H1 (cell line): ENCODE data around the gene SNORC. TPM values are rescaled to one million over a fixed set of nuclear protein-coding genes. Genes with fewer than 3 reads are reported as not detected.

ENCODE experiments used
- CTCF ChIA-PET: fragments of 300-600 bp; sonication (Branson Sonifier 250); formaldehyde crosslinking; loops from one replicate; lab custom pipeline; 2021; ENCODE audit not compliant: partially characterized antibody; lab: Charles Lee
- POLR2A ChIA-PET: fragments of 300-600 bp; sonication (Branson Sonifier 250); formaldehyde crosslinking; loops from one replicate; lab custom pipeline; 2021; ENCODE audit warnings: inconsistent platforms; ENCODE audit not compliant: partially characterized antibody; lab: Charles Lee
- DNase-seq, 2 experiments: peaks; one replicate each; pipeline versions ENCODE4 v3.0.0 to v3.0.0-alpha.2; 2010 to 2022; ENCODE audit warnings: low spot score in 2 of 2, low read depth in 1 of 2, mixed read lengths in 1 of 2
- FAIRE-seq: peaks from 2 replicates; lab custom pipeline; 2011; peaks lifted over from hg19 to GRCh38; lab: Jason Lieb, UNC
- H2AFZ ChIP-seq: 2 replicates; pipeline ENCODE4 v1.8.1; 2012; ENCODE audit warnings: low read length, inconsistent platforms
- H2AK5ac ChIP-seq: 2 replicates; pipeline ENCODE4 v1.6.1; 2013; ENCODE audit warnings: low read depth, low read length
- H2BK120ac ChIP-seq: replicated peaks from 2 replicates; pipeline ENCODE3; 2013; ENCODE audit warnings: low read depth, low read length, inconsistent platforms
- H2BK12ac ChIP-seq: 2 replicates; pipeline ENCODE4 v1.6.1; 2013; ENCODE audit warnings: low read depth, low read length
- H2BK15ac ChIP-seq: 2 replicates; pipeline ENCODE4 v1.6.1; 2013; ENCODE audit warnings: low read length
- H2BK20ac ChIP-seq: 2 replicates; pipeline ENCODE4 v1.6.1; 2013; ENCODE audit warnings: low read length
- H2BK5ac ChIP-seq: 2 replicates; pipeline ENCODE4 v1.6.1; 2013; ENCODE audit warnings: low read depth, low read length
- H3K14ac ChIP-seq: 2 replicates; pipeline ENCODE4 v1.6.1; 2013; ENCODE audit warnings: inconsistent platforms; ENCODE audit not compliant: insufficient read length
- H3K18ac ChIP-seq: 2 replicates; pipeline ENCODE4 v1.6.1; 2013; ENCODE audit warnings: low read length; ENCODE audit errors: extremely low read depth
- H3K23ac ChIP-seq: 2 replicates; pipeline ENCODE4 v1.6.1; 2013; ENCODE audit warnings: inconsistent platforms; ENCODE audit not compliant: insufficient read length
- H3K23me2 ChIP-seq: 2 replicates; pipeline ENCODE4 v1.6.1; 2013; ENCODE audit warnings: low read depth, low read length
- H3K27ac ChIP-seq: 2 replicates; pipeline ENCODE4 v1.6.1; 2011; ENCODE audit warnings: low read depth, low read length, inconsistent platforms
- H3K27me3 ChIP-seq, 4 experiments: replicated peaks in 1 of 4; 1 replicate in 1 of 4; 2 replicates in 3 of 4; pipeline versions ENCODE4 v1.6.1 to v1.8.1; 2011 to 2013; ENCODE audit warnings: low read length in 3 of 4, mild to moderate bottlenecking in 3 of 4, inconsistent platforms in 2 of 4, mixed read lengths in 2 of 4, moderate library complexity in 1 of 4; ENCODE audit not compliant: control insufficient read depth in 3 of 4, insufficient read depth in 3 of 4; ENCODE audit errors: extremely low read depth in 1 of 4
- H3K36me3 ChIP-seq, 4 experiments: 2 replicates each; pipeline versions ENCODE4 v1.6.1 to v1.8.1; 2011 to 2013; ENCODE audit warnings: mild to moderate bottlenecking in 4 of 4, low read length in 3 of 4, moderate library complexity in 2 of 4, control low read depth in 1 of 4, inconsistent platforms in 1 of 4; ENCODE audit not compliant: insufficient read depth in 4 of 4, control insufficient read depth in 2 of 4
- H3K4ac ChIP-seq: replicated peaks from 2 replicates; pipeline ENCODE3; 2013; ENCODE audit warnings: low read length, low read depth, mixed read lengths, inconsistent platforms; ENCODE audit not compliant: insufficient read length
- H3K4me1 ChIP-seq, 4 experiments: replicated peaks in 1 of 4; 1 replicate in 1 of 4; 2 replicates in 3 of 4; pipeline versions ENCODE4 v1.6.1 to v1.8.1; 2011 to 2013; ENCODE audit warnings: low read length in 3 of 4, inconsistent platforms in 2 of 4, mixed read lengths in 1 of 4; ENCODE audit not compliant: insufficient read depth in 4 of 4, control insufficient read depth in 3 of 4
- H3K4me2 ChIP-seq, 2 experiments: 2 replicates each; pipeline versions ENCODE4 v1.6.1 to v1.8.1; 2011 to 2013; ENCODE audit warnings: low read depth in 2 of 2, low read length in 2 of 2, control low read depth in 1 of 2, inconsistent platforms in 1 of 2, mild to moderate bottlenecking in 1 of 2; ENCODE audit not compliant: insufficient read depth in 1 of 2
- H3K4me3 ChIP-seq, 4 experiments: fragments of 200-600, 300-600 bp in 1 of 4; sonication (generic), shearing (Covaris generic), sonication (Bioruptor Twin) in 1 of 4; 2 replicates each; pipeline versions ENCODE4 v1.5.1 to v1.8.1; 2011 to 2016; ENCODE audit warnings: low read length in 4 of 4, low read depth in 3 of 4, control low read depth in 2 of 4, inconsistent platforms in 2 of 4, mild to moderate bottlenecking in 2 of 4, mixed read lengths in 1 of 4, moderate library complexity in 1 of 4; ENCODE audit not compliant: insufficient read depth in 2 of 4; ENCODE audit errors: extremely low read depth in 1 of 4
- H3K56ac ChIP-seq: replicated peaks from 2 replicates; pipeline ENCODE3; 2013; ENCODE audit warnings: low read depth, mild to moderate bottlenecking, mixed read lengths, low read length, inconsistent platforms; ENCODE audit not compliant: insufficient read length
- H3K79me1 ChIP-seq: 2 replicates; pipeline ENCODE4 v1.6.1; 2013; ENCODE audit warnings: low read depth, low read length, control low read depth
- H3K79me2 ChIP-seq, 2 experiments: 2 replicates each; pipeline versions ENCODE4 v1.6.1 to v1.8.1; 2012 to 2013; ENCODE audit warnings: low read length in 2 of 2, mild to moderate bottlenecking in 2 of 2, inconsistent platforms in 1 of 2; ENCODE audit not compliant: insufficient read depth in 2 of 2, control insufficient read depth in 1 of 2
- H3K9ac ChIP-seq, 4 experiments: replicated peaks in 1 of 4; 1 replicate in 1 of 4; 2 replicates in 3 of 4; pipeline versions ENCODE4 v1.6.1 to v1.8.1; 2011 to 2013; ENCODE audit warnings: low read depth in 3 of 4, low read length in 3 of 4, control low read depth in 2 of 4, mild to moderate bottlenecking in 2 of 4, moderate library complexity in 2 of 4, inconsistent platforms in 1 of 4; ENCODE audit errors: extremely low read depth in 1 of 4
- H3K9me3 ChIP-seq, 2 experiments: 2 replicates each; pipeline versions ENCODE4 v1.6.1 to v1.8.1; 2012 to 2013; ENCODE audit warnings: mild to moderate bottlenecking in 2 of 2, moderate library complexity in 2 of 2, control low read depth in 1 of 2, inconsistent platforms in 1 of 2, low read depth in 1 of 2, low read length in 1 of 2, mixed read lengths in 1 of 2; ENCODE audit not compliant: insufficient read depth in 2 of 2
- H4K20me1 ChIP-seq, 2 experiments: replicated peaks in 1 of 2; 2 replicates each; pipeline versions ENCODE3 to v1.8.1; 2011 to 2013; ENCODE audit warnings: inconsistent platforms in 2 of 2, low read length in 2 of 2, mild to moderate bottlenecking in 1 of 2; ENCODE audit not compliant: insufficient read depth in 2 of 2, control insufficient read depth in 1 of 2
- H4K5ac ChIP-seq: 2 replicates; pipeline ENCODE4 v1.6.1; 2013; ENCODE audit warnings: low read length, low read depth, mixed read lengths, inconsistent platforms; ENCODE audit not compliant: insufficient read length
- H4K8ac ChIP-seq: 2 replicates; pipeline ENCODE4 v1.8.0; 2013; ENCODE audit warnings: mild to moderate bottlenecking, moderate library complexity, low read length, inconsistent platforms; ENCODE audit not compliant: insufficient read depth; ENCODE audit errors: extremely low read depth
- H4K91ac ChIP-seq: replicated peaks from 2 replicates; pipeline ENCODE3; 2013; ENCODE audit warnings: low read length, mixed read lengths, inconsistent platforms; ENCODE audit not compliant: insufficient read length
- GABPA ChIP-seq: IDR thresholded peaks from 2 replicates; pipeline ENCODE4 v1.6.1; 2011; ENCODE audit warnings: mild to moderate bottlenecking, low read length, moderate library complexity, borderline replicate concordance; ENCODE audit not compliant: insufficient read depth
- POLR2A ChIP-seq, 2 experiments: IDR thresholded peaks; 1 replicate in 1 of 2; 2 replicates in 1 of 2; pipeline ENCODE4 v1.6.1; 2011; ENCODE audit warnings: low read depth in 2 of 2, low read length in 2 of 2, mild to moderate bottlenecking in 2 of 2; ENCODE audit errors: control extremely low read depth in 1 of 2
- WGBS, 2 experiments: shearing (Covaris generic) in 1 of 2; methylation state at CpG; one replicate each; pipeline versions ENCODE4 v1.1.6 to v1.1.7; 2013 to 2015; ENCODE audit warnings: low lambda C conversion rate in 2 of 2, mixed read lengths in 2 of 2, inconsistent platforms in 1 of 2, low coverage in 1 of 2, missing lambda C conversion rate in 1 of 2; ENCODE audit not compliant: insufficient replicate concordance in 2 of 2, insufficient coverage in 1 of 2, insufficient read length in 1 of 2; ENCODE audit errors: extremely low coverage in 1 of 2, missing lambda C conversion rate in 1 of 2; 5-methylcytosine and 5-hydroxymethylcytosine counted together
- polyA plus RNA-seq, 7 experiments: library from polyadenylated mRNA; depleted of rRNA in 3 of 7; stranded (reverse) in 5 of 7; unstranded in 2 of 7; fragments of >200 nt in 5 of 7; fragments of 200-250 nt in 2 of 7; gene quantifications; 1 replicate in 5 of 7; 2 replicates in 1 of 7; 4 replicates in 1 of 7; pipeline versions ENCODE4 v1.2.1 to v1.2.3, GENCODE V29; 2011 to 2013; ENCODE audit warnings: missing spikeins in 2 of 7, mixed read lengths in 2 of 7
- total RNA-seq: library from RNA; stranded (reverse); fragmentation: NEBNext Ultra II Directional; extraction: Animal tissue kit (Norgen Biotek cat#: 25700); gene quantifications from 2 replicates; pipeline ENCODE4 v1.2.1, GENCODE V29; 2021

The SNORC gene
- total and polyA plus RNA-seq, 2 of the 8 experiments (the other 6 are each of a cell fraction or from before 2014, with no cell fraction given): 1.6 to 1.8 TPM

DNA sequence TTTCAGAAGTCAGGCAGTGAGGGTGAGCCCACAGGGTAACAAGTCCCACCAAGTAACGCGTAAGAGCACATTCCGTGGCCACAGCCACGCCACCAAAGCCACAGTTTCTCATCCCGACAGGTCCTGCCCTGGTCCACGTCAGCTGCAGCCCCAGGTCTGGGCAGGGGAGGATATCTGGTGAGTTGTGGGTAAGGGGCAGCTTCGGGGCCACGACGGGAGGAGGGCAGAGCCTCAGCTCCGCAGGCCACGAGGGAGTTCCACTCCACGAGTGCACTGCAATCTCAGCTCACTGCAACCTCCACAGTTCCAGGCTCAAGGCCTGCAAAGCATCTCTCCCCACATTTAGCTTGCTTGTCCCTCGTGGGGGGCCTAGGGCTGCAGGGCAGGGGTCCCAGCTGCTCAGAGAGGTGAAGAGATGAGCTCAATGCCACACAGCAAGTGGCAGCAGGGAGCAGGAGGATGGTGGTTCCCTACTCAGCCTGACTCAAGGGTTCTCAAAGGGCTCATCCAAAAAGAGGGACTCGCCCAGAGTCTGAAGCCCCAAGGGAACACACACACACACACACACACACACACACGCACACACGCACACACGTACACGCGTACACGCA, 12.5 kb downstream of the SNORC start:
- H2BK120ac ChIP-seq: no peak overlapping the region
- H3K9ac ChIP-seq: no peak overlapping the region
- H3K36me3 ChIP-seq: no peaks in the 10 kb centered on the region; a peak in 1 of 8 replicates
- H3K9me3 ChIP-seq: no peaks in the 10 kb centered on the region
- no peaks in the 10 kb centered on the region for H3K4me1 ChIP-seq
- no peak overlapping the region for H2AK5ac ChIP-seq
- H4K20me1 ChIP-seq: peaks cover 0 to 5% of the 10 kb centered on the region in 2 experiments
- no peak overlapping the region for H3K4me2 ChIP-seq
- POLR2A ChIA-PET: interaction anchor here (1.1 kb wide), 1 partner anchor 14 kb away, joined by 3 read pairs; no protein-coding TSS in a partner anchor
- H3K4me3 ChIP-seq: no peak overlapping the region
- no peaks in the 10 kb centered on the region for H3K79me1 ChIP-seq
- H2BK15ac ChIP-seq: no peak overlapping the region
- no peak overlapping the region for H3K27ac ChIP-seq
- H3K14ac ChIP-seq: no peak overlapping the region
- no peak overlapping the region for H3K56ac ChIP-seq
- CTCF ChIA-PET: interaction anchor here (0.6 to 3.7 kb wide), 9 partner anchors 8 to 419 kb away, joined by 3 to 12 read pairs (median 3); no protein-coding TSS in a partner anchor
- H3K23ac ChIP-seq: no peak overlapping the region
- H4K8ac ChIP-seq: no peak overlapping the region
- peaks cover 0 to 4% (median 2%) of the 10 kb centered on the region in 4 experiments; a peak in 5 of 7 replicates for H3K27me3 ChIP-seq
- 91% methylated on average over 20 of the region's 20 CpGs; no CpG with 5 or more reads in 1 of the 2 experiments for WGBS, 2 experiments
- no peaks in the 10 kb centered on the region for H3K79me2 ChIP-seq
- no peak overlapping the region for H2AFZ ChIP-seq
- peaks cover 2% of the 10 kb centered on the region; the same call in 1 of the 2 replicates for H3K23me2 ChIP-seq
- H2BK20ac ChIP-seq: no peak overlapping the region
- H3K18ac ChIP-seq: no peak overlapping the region
- no peak overlapping the region for H2BK12ac ChIP-seq
- no peak overlapping the region for H3K4ac ChIP-seq
- H4K91ac ChIP-seq: no peak overlapping the region
- DNase-seq (no peak), FAIRE-seq (no peak)
- no peak overlapping the region for H4K5ac ChIP-seq
- no peak overlapping the region for H2BK5ac ChIP-seq
- no peak for TF ChIP-seq POLR2A (IDR thresholded peaks at IDR 0.05; ENCODE audit: control extremely low read depth in 1 of 2, low read depth in 2 of 2, low read length in 2 of 2)
- no peak for TF ChIP-seq GABPA
